ENCODE results near the gene FOXN3. TPM values are rescaled to one million over a fixed set of nuclear protein-coding genes. Genes with fewer than 3 reads are reported as not detected.

The FOXN3 gene
- total and polyA plus RNA-seq, 10 of the 15 experiments (the other 5 are each of a cell fraction or from before 2014, with no cell fraction given) = 4.5 to 68.9 (median 29.7) TPM

- peak; percentile 93 for TF ChIP-seq BMI1 (IDR thresholded peaks at IDR 0.05; ENCODE audit: borderline replicate concordance)
- no peak for TF ChIP-seq SMAD1 (IDR thresholded peaks at IDR 0.05; ENCODE audit: low read depth, partially characterized antibody)
- no peak for TF ChIP-seq MEF2A (IDR thresholded peaks at IDR 0.05; ENCODE audit: insufficient read depth, low read depth, low read length)
- TF ChIP-seq RUNX3 (IDR thresholded peaks at IDR 0.05; ENCODE audit: low read length) = peak; percentile 56
- TF ChIP-seq PAX8 (IDR thresholded peaks at IDR 0.05) = no peak
- no peak for TF ChIP-seq HDAC2 (IDR thresholded peaks at IDR 0.05)
- TF ChIP-seq BCLAF1 (IDR thresholded peaks at IDR 0.05) = no peak
- no peak; the same call in 1 of the 2 replicates for TF ChIP-seq ZBTB40 (IDR thresholded peaks at IDR 0.05; ENCODE audit: borderline replicate concordance)
- TF ChIP-seq NR2C2 (IDR thresholded peaks at IDR 0.05; ENCODE audit: borderline replicate concordance, control insufficient read depth, insufficient read length, low read depth) = no peak
- no peak for TF ChIP-seq MYB (IDR thresholded peaks at IDR 0.05; ENCODE audit: borderline replicate concordance, low read depth, low read length)
- TF ChIP-seq ZZZ3 (IDR thresholded peaks at IDR 0.05; ENCODE audit: control insufficient read depth, insufficient read length, low read depth) = no peak
- TF ChIP-seq ZSCAN29 (IDR thresholded peaks at IDR 0.05) = no peak
- no peak for TF ChIP-seq ZBTB11 (CRISPR knock-in tag; IDR thresholded peaks at IDR 0.05)
- TF ChIP-seq WRNIP1 (IDR thresholded peaks at IDR 0.05; ENCODE audit: borderline replicate concordance, low read depth, low read length) = no peak
- peak; percentile 92 for TF ChIP-seq RAD51 (IDR thresholded peaks at IDR 0.05)
- TF ChIP-seq RB1 (IDR thresholded peaks at IDR 0.05; ENCODE audit: borderline replicate concordance) = no peak
- no peak for TF ChIP-seq RCOR1 (conservative IDR thresholded peaks at IDR 0.05; ENCODE audit: low read depth, low read length)
- TF ChIP-seq ZNF207 (IDR thresholded peaks at IDR 0.05; ENCODE audit: borderline replicate concordance) = no peak
Observed at GRCh38 chr14:89304972-89305703, 111.9 kb downstream of the FOXN3 start (continued).
